Measurements from ENCODE around the gene AK2.

GRCh38 chr1:33022650-33023200 is 14.0 kb downstream of the AK2 start:
- no peak for TF ChIP-seq EZH2 (IDR thresholded peaks at IDR 0.05; ENCODE audit: borderline replicate concordance, low read length)
- TF ChIP-seq CTCF (conservative IDR thresholded peaks at IDR 0.05 in 1 of 2, IDR thresholded peaks at IDR 0.05 in 1 of 2; ENCODE audit: extremely low read depth in 1 of 2, insufficient read depth in 1 of 2, low read depth in 1 of 2, low read length in 2 of 2): no peak
